Chondrocyte (in vitro differentiated cells): ENCODE data around the gene NLRP1. TPM values are rescaled to one million over a fixed set of nuclear protein-coding genes. Genes with fewer than 3 reads are reported as not detected.

Experiments
- DNase-seq: peaks from one replicate; pipeline ENCODE4 v3.0.0; 2021; ENCODE audit warnings: mixed read lengths, low spot score
- H3K27ac Mint-ChIP-seq: one replicate; pipeline ENCODE4 v1.8.0; 2021; ENCODE audit warnings: mild to moderate bottlenecking, moderate library complexity, mixed read lengths; ENCODE audit not compliant: unreplicated experiment
- H3K27me3 Mint-ChIP-seq: 2 replicates; pipeline ENCODE4 v1.8.0; 2021; ENCODE audit warnings: low read depth, mixed read lengths
- H3K36me3 Mint-ChIP-seq: 2 replicates; pipeline ENCODE4 v1.8.0; 2021; ENCODE audit warnings: low read depth, mixed read lengths
- H3K4me1 Mint-ChIP-seq: 2 replicates; pipeline ENCODE4 v1.8.0; 2021; ENCODE audit warnings: low read depth, mild to moderate bottlenecking, mixed read lengths
- H3K4me3 Mint-ChIP-seq: one replicate; pipeline ENCODE4 v1.8.0; 2021; ENCODE audit warnings: mild to moderate bottlenecking, moderate library complexity, mixed read lengths; ENCODE audit not compliant: unreplicated experiment
- H3K9me3 Mint-ChIP-seq: 2 replicates; pipeline ENCODE4 v1.8.0; 2021; ENCODE audit warnings: low read depth, mixed read lengths
- CTCF ChIP-seq: fragments of 200-600 bp; sonication (generic); IDR thresholded peaks from 2 replicates; pipeline ENCODE4 v1.5.0; 2021; ENCODE audit warnings: antibody characterized with exemption, mild to moderate bottlenecking, moderate library complexity
- total RNA-seq: library from RNA; stranded (reverse); gene quantifications from 3 replicates; pipeline ENCODE4 v1.2.1, GENCODE V29; 2021

NLRP1 gene
- total RNA-seq, 1 donor from 2014 or later = 24.8 TPM

- Mint-ChIP-seq H3K27ac (no peak overlapping the region), H3K9me3 (no peaks in the 10 kb centered on the region), H3K4me3 (no peak overlapping the region), H3K4me1 (peaks cover 25% of the 10 kb centered on the region), H3K27me3 (no peaks in the 10 kb centered on the region), H3K36me3 (no peaks in the 10 kb centered on the region)
- no peak for TF ChIP-seq CTCF
- DNase-seq = no peak
Measured at GRCh38 chr17:5511401-5512225, 72.7 kb downstream of the NLRP1 start.

DNA sequence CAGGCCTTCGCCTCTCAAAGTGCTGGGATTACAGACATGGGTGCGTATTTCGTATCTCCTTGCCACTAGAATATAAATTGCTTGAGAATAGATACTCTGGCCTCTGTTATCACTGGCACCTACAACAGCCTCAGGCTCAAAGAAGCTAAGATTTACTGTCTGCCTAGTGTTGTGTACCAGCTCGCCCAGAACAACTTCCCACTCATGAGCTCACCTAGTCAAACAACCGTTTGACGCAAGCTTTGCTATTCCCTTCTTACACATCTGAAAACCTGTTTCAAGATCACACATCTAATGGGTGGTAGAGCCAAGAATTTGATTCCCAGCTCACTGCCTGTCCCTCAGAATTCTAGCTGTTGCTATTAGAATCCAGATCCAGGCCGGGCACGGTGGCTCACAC is 73.5 kb downstream of the NLRP1 start:
- Mint-ChIP-seq H3K27me3 (no peaks in the 10 kb centered on the region), H3K4me3 (no peak overlapping the region), H3K36me3 (no peaks in the 10 kb centered on the region), H3K27ac (no peak overlapping the region), H3K4me1 (peaks cover 17% of the 10 kb centered on the region), H3K9me3 (no peaks in the 10 kb centered on the region)
- DNase-seq = no peak
- no peak for TF ChIP-seq CTCF

- no peaks in the 10 kb centered on the region for H3K36me3 Mint-ChIP-seq
- H3K4me1 Mint-ChIP-seq = peaks cover 15% of the 10 kb centered on the region
- no peak overlapping the region for H3K4me3 Mint-ChIP-seq
- H3K27me3 Mint-ChIP-seq = no peaks in the 10 kb centered on the region
- no peak for TF ChIP-seq CTCF
- no peak for DNase-seq
- H3K9me3 Mint-ChIP-seq = no peaks in the 10 kb centered on the region
- peak overlapping the region; percentile 54 for H3K27ac Mint-ChIP-seq
Measured at GRCh38 chr17:5509482-5509881, 74.8 kb downstream of the NLRP1 start.

- Mint-ChIP-seq H3K27ac (peak overlapping the region; percentile 77), H3K36me3 (no peaks in the 10 kb centered on the region), H3K4me1 (peaks cover 15% of the 10 kb centered on the region), H3K27me3 (no peaks in the 10 kb centered on the region), H3K9me3 (no peaks in the 10 kb centered on the region), H3K4me3 (no peak overlapping the region)
- no peak for TF ChIP-seq CTCF
- DNase-seq = no peak
Measured at GRCh38 chr17:5508810-5509209, 75.5 kb downstream of the NLRP1 start.

GRCh38 chr17:5506307-5506706 is 78.0 kb downstream of the NLRP1 start:
- no peaks in the 10 kb centered on the region for H3K36me3 Mint-ChIP-seq
- H3K27me3 Mint-ChIP-seq = no peaks in the 10 kb centered on the region
- TF ChIP-seq CTCF = no peak
- no peak overlapping the region for H3K4me3 Mint-ChIP-seq
- peaks cover 18% of the 10 kb centered on the region for H3K4me1 Mint-ChIP-seq
- no peak overlapping the region for H3K27ac Mint-ChIP-seq
- no peaks in the 10 kb centered on the region for H3K9me3 Mint-ChIP-seq
- DNase-seq = no peak
